GM19240 (cell line): ENCODE data around the gene APOL5.
"Not testable (repeated sequence)": the region's sequence is repeated elsewhere in the genome, so short reads cannot be mapped to it uniquely, and the experiment has no call there.

Experiments used
- DNase-seq: peaks from one replicate; pipeline ENCODE4 v3.0.0; 2011; ENCODE audit warnings: low spot score; ENCODE audit not compliant: insufficient read length

APOL5 gene

GRCh38 chr22:35708917-35709316 is 8.8 kb upstream of the APOL5 start:
- no peak for DNase-seq

- DNase-seq: no peak
Observed at GRCh38 chr22:35711336-35711735, 6.3 kb upstream of the APOL5 start.

GRCh38 chr22:35712672-35713071 is 5.0 kb upstream of the APOL5 start:
- DNase-seq: no peak

DNA sequence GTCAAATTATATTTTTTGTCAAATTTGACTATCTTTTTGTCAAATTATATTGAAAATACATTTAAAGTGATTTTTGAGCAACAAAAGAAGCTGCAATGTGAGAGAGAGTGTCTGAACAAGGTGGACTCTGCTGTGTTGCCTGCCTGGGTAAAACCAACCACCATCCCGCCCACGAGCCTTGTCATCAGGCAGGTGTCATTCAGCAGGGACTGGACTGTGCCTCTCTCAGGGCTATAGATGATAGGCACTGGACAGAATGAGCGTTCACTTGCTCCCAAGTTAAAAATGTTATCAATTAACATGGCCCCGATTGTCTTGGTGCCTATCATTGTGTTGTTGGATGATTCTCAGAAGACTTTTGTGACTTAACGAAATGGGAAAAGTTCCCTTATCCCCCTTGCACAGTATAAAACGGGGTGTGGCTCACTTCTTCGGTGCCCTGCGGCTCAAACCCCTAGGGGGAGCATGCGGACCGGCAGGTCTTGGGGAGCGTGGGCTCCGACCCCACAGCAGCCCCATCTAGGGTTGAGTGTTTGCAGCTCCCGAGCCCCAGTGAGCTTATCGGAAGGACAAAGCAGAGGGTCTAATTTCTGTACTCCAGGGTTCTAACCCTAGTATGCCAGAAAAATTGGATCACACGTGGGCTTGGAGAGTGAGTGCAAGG is 1.7 kb downstream of the APOL5 start:
- DNase-seq: no peak

- DNase-seq: no peak
Observed at GRCh38 chr22:35721960-35722359, 4.3 kb downstream of the APOL5 start.

DNA sequence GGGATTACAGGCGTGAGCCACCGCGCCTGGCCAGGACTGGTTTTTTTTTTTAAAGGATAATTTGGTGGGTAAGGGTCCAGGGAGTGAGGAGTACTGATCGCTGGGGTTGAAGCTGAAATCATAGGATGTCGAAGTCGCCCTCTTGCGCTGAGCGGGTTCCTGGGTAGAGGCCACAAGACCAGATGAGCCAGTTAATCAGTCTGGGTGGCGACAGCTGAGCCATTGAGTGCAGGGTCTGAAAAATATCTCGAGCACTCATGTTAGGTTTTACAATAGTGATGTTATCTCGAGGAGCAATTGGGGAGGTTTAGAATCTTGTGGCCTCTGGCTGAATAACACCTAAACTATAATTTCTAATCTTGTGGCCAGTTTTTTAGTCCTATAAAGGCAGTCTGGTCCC is 7.8 kb downstream of the APOL5 start:
- no peak for DNase-seq

DNA sequence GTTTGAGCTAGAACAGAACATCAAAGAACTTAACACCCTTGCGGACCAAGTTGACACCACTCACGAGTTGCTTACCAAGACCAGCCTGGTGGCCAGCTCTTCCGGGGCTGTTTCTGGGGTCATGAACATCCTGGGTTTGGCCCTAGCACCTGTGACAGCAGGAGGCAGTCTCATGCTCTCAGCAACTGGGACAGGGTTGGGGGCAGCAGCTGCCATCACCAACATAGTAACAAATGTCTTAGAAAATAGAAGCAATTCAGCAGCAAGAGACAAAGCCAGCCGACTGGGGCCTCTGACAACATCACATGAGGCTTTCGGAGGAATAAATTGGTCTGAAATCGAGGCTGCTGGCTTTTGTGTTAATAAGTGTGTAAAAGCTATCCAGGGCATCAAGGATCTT is 8.7 kb downstream of the APOL5 start:
- DNase-seq: no peak

GRCh38 chr22:35726933-35727332 is 9.3 kb downstream of the APOL5 start:
- DNase-seq: no peak

DNA sequence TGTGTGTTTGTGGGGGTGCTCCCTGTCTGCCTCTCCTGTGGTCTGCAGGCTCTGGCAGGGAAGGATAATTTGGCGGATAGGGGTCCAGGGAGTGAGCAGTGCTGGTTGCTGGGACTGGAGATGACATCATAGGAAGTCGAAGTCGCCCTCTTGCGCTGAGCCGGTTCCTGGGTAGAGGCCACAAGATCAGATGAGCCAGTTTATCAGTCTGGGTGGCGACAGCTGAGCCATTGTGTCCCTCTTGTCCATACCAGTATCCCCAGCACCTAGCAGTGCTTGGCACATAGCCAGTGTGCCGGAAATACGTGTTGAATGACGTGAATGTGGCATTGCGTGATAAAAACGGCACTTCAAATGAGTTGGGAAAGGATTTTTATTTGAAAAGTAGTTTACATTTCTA is 9.8 kb downstream of the APOL5 start:
- DNase-seq: no peak

DNA sequence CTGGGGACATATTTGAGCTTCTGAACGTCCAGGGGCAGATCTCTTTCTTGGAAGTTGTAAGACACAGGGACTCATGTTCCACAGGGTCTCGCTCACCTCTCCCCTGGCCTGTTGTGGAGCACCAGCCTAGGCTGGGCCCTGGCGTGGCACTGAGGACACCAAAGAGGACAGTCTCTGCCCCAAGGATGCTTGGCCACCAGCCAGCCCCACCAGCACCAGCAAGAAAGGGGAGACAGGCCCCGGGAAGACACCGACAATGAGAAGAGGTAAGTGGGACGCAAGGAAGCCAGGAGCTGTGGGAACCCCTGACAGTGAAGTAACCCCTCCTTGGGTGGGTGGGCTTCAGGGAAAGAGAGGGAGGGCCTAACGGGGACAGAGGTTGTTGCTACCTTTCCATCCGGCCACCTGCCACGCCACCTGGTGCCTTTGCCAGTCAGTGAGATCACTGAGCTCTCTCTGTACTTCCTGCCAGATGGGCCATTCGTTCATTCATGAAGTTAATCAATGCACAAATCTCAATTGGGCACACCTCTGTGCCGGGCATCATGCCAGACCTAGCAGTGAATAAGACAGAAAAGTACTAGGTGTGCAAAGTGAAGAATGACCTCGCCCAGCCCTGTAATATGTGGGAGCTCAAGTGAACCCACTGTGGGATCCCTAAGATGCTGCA is 11.1 kb downstream of the APOL5 start:
- DNase-seq: no peak

- no peak for DNase-seq
Observed at GRCh38 chr22:35729309-35729698, 11.6 kb downstream of the APOL5 start.

DNA sequence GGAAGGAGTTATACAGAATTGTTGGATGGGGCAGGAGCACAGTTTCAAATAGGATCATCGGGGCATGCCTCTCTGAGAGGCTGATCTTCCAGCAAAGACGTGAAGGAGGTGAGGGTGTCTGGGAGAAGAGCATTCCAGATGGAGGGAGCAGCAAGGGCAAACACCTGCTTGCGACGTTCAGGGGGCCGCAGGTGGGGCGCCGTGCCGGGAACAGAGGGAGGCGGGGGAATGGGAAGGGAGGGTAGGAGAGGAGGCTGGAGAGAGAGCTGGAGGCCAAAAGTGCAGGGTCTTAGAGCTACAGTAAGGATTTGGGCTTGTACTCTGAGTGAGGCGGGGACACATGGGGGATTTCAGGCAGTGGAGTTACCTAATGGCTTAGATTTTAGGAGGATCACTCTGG is 13.6 kb downstream of the APOL5 start:
- no peak for DNase-seq

DNA sequence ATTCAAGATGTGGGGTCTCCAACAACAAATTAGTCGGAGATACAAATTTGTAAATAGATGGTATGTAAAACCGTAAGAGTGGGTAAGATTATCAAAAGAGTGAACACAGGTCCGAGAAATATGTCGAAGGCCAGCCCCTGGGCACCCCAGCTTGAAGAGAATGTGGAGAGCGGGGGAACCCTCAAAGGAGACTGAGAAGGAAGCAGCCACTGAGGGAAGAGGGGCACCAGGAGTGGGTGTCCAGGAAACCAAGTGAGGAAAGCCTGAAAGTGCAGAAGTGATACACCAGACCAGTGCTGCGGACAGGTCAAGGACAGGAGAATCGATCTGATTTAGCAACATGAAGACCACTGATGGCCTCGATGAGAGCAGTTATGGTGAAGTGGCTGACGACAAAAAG is 14.4 kb downstream of the APOL5 start:
- no peak for DNase-seq

GRCh38 chr22:35733036-35733435 is 15.4 kb downstream of the APOL5 start:
- no peak for DNase-seq

DNA sequence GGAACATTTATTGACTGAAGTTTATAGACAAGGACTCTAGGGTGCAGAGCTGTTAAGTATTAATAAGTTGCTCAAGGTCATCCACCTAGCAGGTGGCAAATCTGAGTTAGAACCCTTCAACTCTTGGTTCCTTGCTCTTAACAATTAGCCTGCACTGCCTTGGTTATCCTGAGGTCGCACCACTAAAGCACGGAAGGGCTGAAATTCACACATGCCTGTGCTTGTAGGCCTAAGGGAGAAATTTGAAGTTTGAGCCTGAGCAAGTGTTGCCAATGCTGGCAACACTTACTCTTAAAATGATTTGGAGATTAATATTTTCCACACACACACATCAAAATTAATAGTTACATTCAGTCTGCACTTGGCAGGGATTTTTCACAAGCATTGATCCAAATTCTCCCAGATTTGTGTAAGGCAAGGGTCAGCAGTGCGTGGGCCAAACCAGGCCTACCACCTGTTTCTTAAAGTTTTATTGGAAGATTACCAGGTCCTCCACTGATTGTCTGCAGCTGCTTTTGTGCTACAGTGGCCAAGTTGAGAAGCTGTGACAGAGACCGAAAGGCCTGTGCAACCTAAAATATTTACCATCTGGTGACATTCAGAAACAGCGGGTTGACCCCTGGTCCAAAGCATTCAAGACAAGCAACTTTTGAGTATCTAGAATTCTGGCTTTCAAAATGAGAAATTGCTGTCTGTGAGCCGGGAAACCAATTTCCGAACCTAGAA is 16.3 kb downstream of the APOL5 start:
- DNase-seq: no peak

DNA sequence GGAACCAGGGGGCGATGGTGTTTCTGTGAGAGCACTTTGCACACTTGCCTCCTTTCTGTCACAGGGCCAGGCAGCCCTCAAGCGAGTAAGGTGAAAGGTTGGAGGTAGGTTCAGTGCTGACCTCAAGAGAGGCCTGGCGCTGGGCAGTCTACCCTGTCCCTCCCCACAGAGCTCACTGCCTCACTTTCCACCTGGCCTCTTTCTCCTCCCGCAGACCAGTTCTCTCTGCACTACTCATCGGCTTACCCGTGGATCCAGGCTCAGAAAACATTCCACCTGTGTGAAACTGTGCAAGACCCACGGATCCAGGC is 16.8 kb downstream of the APOL5 start:
- DNase-seq: no peak

- DNase-seq: no peak
Observed at GRCh38 chr22:35735542-35735941, 17.9 kb downstream of the APOL5 start.

- no peak for DNase-seq
Observed at GRCh38 chr22:35736166-35736565, 18.5 kb downstream of the APOL5 start.

DNA sequence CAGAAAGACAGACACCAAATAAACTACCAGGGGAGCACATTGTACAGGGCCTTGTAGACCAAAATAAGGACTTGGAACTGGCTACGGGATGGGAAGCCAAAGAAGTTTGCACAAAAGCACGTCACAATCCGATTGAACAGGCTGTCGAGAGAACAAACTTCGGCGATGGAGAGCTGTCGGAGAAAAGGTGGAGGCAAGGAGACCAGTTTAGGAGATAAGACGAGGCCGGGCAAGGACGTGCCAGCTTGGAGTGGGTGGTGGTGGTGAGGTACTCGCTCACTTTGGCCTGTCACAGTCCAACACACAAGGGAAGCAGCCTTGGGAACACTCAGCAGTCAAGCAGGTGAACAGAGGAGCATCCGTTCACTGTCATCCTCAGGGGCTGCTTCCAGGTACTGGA is 19.0 kb downstream of the APOL5 start:
- DNase-seq: no peak

DNA sequence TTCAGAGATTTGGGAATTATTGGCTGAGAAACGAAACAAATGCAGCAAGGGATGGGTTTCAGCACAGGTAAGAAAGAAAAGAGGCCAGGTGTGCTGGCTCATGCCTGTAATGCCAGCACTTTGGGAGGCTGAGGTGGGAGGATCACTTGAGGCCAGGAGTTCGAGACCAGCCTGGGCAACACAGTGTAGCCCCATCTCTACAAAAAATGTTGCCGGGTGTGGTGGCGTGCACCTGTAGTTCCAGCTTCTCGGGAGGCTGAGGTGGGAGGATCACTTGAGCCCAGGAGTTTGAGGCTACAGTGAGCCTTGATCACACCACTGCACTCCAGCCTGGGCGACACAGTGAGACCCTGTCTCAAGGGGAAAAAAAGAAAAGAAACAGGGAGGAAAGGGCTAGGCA is 20.2 kb downstream of the APOL5 start:
- DNase-seq: not testable (repeated sequence)

GRCh38 chr22:35739076-35739930 is 21.6 kb downstream of the APOL5 start:
- no peak for DNase-seq

DNA sequence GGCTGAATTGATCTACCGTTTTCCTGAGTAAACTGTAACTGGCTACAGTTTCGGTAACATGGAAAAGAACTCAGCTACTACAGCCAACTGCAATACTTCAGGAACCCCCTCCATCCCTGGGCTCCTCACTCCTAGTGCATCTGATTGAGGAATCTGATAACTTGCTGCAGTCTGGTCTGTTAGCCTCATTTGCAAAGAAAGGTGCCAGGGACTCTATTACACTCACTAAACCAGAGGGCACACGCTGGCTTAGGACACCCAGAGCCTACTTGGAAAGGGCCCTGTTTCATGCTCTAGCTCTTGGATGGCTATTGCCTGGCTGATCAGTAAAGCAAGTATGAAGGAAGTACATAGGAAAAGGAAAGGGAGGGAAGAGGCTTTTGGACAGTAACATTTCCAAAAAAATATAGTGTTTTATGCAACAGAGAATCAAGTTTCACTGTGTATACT is 22.3 kb downstream of the APOL5 start:
- no peak for DNase-seq
